SU-DHL-6 (cell line): ENCODE data around the gene ATP6V0A1.

Experiments
- H2AFZ ChIP-seq: fragments of 200-600 bp; sonication (generic); 2 replicates; pipeline ENCODE4 v1.6.1; 2014; ENCODE audit warnings: low read depth, mild to moderate bottlenecking, moderate library complexity, mixed read lengths, antibody characterized with exemption, low read length; ENCODE audit not compliant: severe bottlenecking
- H3F3A ChIP-seq: fragments of 200-600 bp; shearing (Covaris generic); 2 replicates; pipeline ENCODE4 v1.6.0; 2016; ENCODE audit warnings: antibody characterized with exemption, mild to moderate bottlenecking; ENCODE audit not compliant: insufficient read depth
- H3K27ac ChIP-seq: fragments of 200-600 bp; sonication (generic); 2 replicates; pipeline ENCODE4 v1.5.1; 2016; ENCODE audit warnings: low read depth, mild to moderate bottlenecking, low read length, moderate library complexity, mixed read lengths
- H3K27me3 ChIP-seq: fragments of 200-600 bp; sonication (generic), shearing (Covaris generic); 2 replicates; pipeline ENCODE4 v1.6.0; 2014; ENCODE audit warnings: mild to moderate bottlenecking, low read length
- H3K36me3 ChIP-seq: fragments of 200-600 bp; sonication (generic); 2 replicates; pipeline ENCODE4 v1.6.1; 2014; ENCODE audit warnings: mild to moderate bottlenecking, low read length, mixed read lengths
- H3K4me2 ChIP-seq: fragments of 300-600, 200-600 bp; shearing (Covaris generic), sonication (generic); 2 replicates; pipeline ENCODE4 v1.6.0; 2014; ENCODE audit warnings: low read length, low read depth, mild to moderate bottlenecking; ENCODE audit not compliant: poor library complexity, severe bottlenecking
- H3K4me3 ChIP-seq: fragments of 200-600 bp; sonication (generic); 2 replicates; pipeline ENCODE4 v1.5.1; 2014; ENCODE audit warnings: antibody characterized with exemption, low read length, mild to moderate bottlenecking, mixed read lengths; ENCODE audit not compliant: insufficient read depth, poor library complexity, severe bottlenecking
- H3K79me2 ChIP-seq: fragments of 200-600 bp; sonication (generic); 2 replicates; pipeline ENCODE4 v1.6.1; 2014; ENCODE audit warnings: mild to moderate bottlenecking, low read length, moderate library complexity; ENCODE audit not compliant: insufficient read depth
- H3K9ac ChIP-seq: fragments of 200-600 bp; sonication (generic); 2 replicates; pipeline ENCODE4 v1.7.0; 2014; ENCODE audit warnings: mild to moderate bottlenecking, low read length
- H3K9me2 ChIP-seq: fragments of 200-600 bp; sonication (generic); replicated peaks from 2 replicates; pipeline ENCODE4 v1.6.1; 2014; ENCODE audit warnings: low read length; ENCODE audit not compliant: insufficient read depth
- H3K9me3 ChIP-seq: fragments of 200-600 bp; sonication (generic); 2 replicates; pipeline ENCODE4 v1.6.1; 2014; ENCODE audit warnings: low read length, mixed read lengths; ENCODE audit not compliant: insufficient read depth
- H4K20me1 ChIP-seq: fragments of 200-600 bp; sonication (generic); 2 replicates; pipeline ENCODE4 v1.6.1; 2014; ENCODE audit warnings: low read depth, mild to moderate bottlenecking, antibody characterized with exemption, low read length, moderate library complexity, mixed read lengths
- EZH2phosphoT487 ChIP-seq: fragments of 200-600 bp; sonication (generic), shearing (Covaris generic); conservative IDR thresholded peaks from 2 replicates; pipeline ENCODE4 v1.6.1; 2018; ENCODE audit warnings: mild to moderate bottlenecking, antibody characterized with exemption, low read length, moderate library complexity, mixed read lengths
- TF ChIP-seq, protein P1 (sequence below): fragments of 200-600 bp; sonication (generic); IDR thresholded peaks from one replicate; pipeline ENCODE4 v1.5.1; 2017; ENCODE audit warnings: antibody characterized with exemption, mild to moderate bottlenecking, low read length, moderate library complexity; ENCODE audit not compliant: insufficient read depth, poor library complexity, severe bottlenecking

Gene ATP6V0A1

DNA sequence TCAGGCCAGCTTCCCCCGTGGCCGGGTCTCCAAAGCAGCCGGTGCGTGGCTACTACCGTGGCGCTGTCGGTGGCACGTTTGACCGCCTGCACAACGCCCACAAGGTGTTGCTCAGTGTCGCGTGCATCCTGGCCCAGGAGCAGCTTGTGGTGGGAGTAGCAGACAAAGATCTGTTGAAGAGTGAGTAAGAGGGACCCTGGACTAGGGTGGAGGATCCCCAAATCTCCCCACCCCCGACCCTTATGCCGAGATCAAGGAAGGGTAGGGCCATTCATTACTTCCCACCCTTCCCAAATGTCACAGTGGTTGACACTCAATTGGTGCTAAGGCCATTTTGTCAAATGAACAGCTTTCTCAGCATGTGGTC, 104.4 kb downstream of the ATP6V0A1 start:
- Histone ChIP-seq H3K9me2 (no peaks in the 10 kb centered on the region), H3K9ac (peak overlapping the region; percentile 85), H3K36me3 (no peaks in the 10 kb centered on the region), H3K79me2 (peaks cover 36% of the 10 kb centered on the region), H3K27ac (peak overlapping the region; percentile 59; the same call in 1 of the 2 replicates), H3K4me2 (peak overlapping the region; percentile 80), H2AFZ (no peak overlapping the region), H4K20me1 (no peaks in the 10 kb centered on the region), H3K27me3 (no peaks in the 10 kb centered on the region), H3K9me3 (no peaks in the 10 kb centered on the region), H3K4me3 (peak overlapping the region; percentile 66), H3F3A (peaks cover 5% of the 10 kb centered on the region; the same call in 1 of the 2 replicates)
- no peak for TF ChIP-seq EZH2phosphoT487
- TF ChIP-seq, protein P1, sequence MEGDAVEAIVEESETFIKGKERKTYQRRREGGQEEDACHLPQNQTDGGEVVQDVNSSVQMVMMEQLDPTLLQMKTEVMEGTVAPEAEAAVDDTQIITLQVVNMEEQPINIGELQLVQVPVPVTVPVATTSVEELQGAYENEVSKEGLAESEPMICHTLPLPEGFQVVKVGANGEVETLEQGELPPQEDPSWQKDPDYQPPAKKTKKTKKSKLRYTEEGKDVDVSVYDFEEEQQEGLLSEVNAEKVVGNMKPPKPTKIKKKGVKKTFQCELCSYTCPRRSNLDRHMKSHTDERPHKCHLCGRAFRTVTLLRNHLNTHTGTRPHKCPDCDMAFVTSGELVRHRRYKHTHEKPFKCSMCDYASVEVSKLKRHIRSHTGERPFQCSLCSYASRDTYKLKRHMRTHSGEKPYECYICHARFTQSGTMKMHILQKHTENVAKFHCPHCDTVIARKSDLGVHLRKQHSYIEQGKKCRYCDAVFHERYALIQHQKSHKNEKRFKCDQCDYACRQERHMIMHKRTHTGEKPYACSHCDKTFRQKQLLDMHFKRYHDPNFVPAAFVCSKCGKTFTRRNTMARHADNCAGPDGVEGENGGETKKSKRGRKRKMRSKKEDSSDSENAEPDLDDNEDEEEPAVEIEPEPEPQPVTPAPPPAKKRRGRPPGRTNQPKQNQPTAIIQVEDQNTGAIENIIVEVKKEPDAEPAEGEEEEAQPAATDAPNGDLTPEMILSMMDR: no peak

DNA sequence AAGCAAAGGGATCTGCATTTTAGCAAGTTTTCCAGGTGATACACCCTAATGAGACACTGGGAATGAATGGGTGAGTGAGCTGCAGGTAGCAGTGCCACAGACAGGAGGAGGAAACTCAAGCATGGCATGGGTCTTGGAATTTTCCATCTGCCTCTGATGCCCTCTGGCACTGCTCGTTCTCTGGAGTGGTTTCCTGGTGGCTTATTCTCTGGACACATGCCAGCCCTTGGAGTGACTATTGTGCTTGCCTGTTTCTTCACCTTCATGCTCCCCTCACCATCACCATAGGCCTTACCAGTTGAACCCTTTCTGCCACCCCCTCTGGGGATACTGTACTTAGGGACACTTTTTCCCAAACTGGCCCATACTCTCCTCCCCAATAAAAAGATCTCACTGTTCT, 104.9 kb downstream of the ATP6V0A1 start:
- peak overlapping the region; percentile 85 for H3K9ac ChIP-seq
- H2AFZ ChIP-seq: no peak overlapping the region
- TF ChIP-seq, protein P1: no peak
- TF ChIP-seq EZH2phosphoT487: no peak
- H3K9me2 ChIP-seq: no peaks in the 10 kb centered on the region
- peaks cover 5% of the 10 kb centered on the region; the same call in 1 of the 2 replicates for H3F3A ChIP-seq
- H3K36me3 ChIP-seq: no peaks in the 10 kb centered on the region
- peak overlapping the region; percentile 66 for H3K4me3 ChIP-seq
- H3K27me3 ChIP-seq: no peaks in the 10 kb centered on the region
- H3K27ac ChIP-seq: no peak overlapping the region
- H3K79me2 ChIP-seq: peaks cover 40% of the 10 kb centered on the region
- H3K4me2 ChIP-seq: peak overlapping the region; percentile 80
- no peaks in the 10 kb centered on the region for H3K9me3 ChIP-seq
- H4K20me1 ChIP-seq: no peaks in the 10 kb centered on the region

GRCh38 chr17:42563950-42564349, 105.3 kb downstream of the ATP6V0A1 start:
- Histone ChIP-seq H3K9me2 (no peaks in the 10 kb centered on the region), H2AFZ (no peak overlapping the region), H3K4me2 (peak overlapping the region; percentile 80), H4K20me1 (no peaks in the 10 kb centered on the region), H3K9ac (0 out of 2 replicates have a peak overlapping the region, but pooled peaks have one; percentile 85), H3K27ac (no peak overlapping the region), H3K79me2 (peaks cover 41% of the 10 kb centered on the region), H3K4me3 (no peak overlapping the region), H3K9me3 (no peaks in the 10 kb centered on the region), H3K27me3 (no peaks in the 10 kb centered on the region), H3F3A (peaks cover 5% of the 10 kb centered on the region; the same call in 1 of the 2 replicates), H3K36me3 (no peaks in the 10 kb centered on the region)
- TF ChIP-seq, protein P1: no peak
- TF ChIP-seq EZH2phosphoT487: no peak
